HepG2 (cell line): ENCODE measurements around the gene CMTM8. TPM values are rescaled to one million over a fixed set of nuclear protein-coding genes. Genes with fewer than 3 reads are reported as not detected.
A peak's percentile ranks its signal among the peaks of the same experiment; 100 is the strongest.

ENCODE experiments used
- EZH2 ChIP-seq: conservative IDR thresholded peaks from 2 replicates; pipeline ENCODE4 v1.6.1; 2012; ENCODE audit warnings: mild to moderate bottlenecking, low read depth, low read length, moderate library complexity
- MAFK ChIP-seq, 2 experiments: IDR thresholded peaks in 1 of 2; conservative IDR thresholded peaks in 1 of 2; 2 replicates each; pipeline ENCODE4 v1.6.1; 2011; ENCODE audit warnings: improper control_type of control experiment in 2 of 2, low read length in 2 of 2
- MIER2 ChIP-seq: IDR thresholded peaks from 2 replicates; pipeline ENCODE4 v1.6.1; 2016; ENCODE audit warnings: missing biosample characterization, missing genetic modification reagents
- NCOA1 ChIP-seq: sonication (generic); formaldehyde crosslinking; IDR thresholded peaks from 2 replicates; pipeline ENCODE4 v1.9.0; 2021; ENCODE audit warnings: missing genetic modification reagents
- U2AF2 ChIP-seq: fragments of 200-400 bp; formaldehyde crosslinking; IDR thresholded peaks from 2 replicates; pipeline ENCODE4 v1.6.1; 2017; ENCODE audit warnings: low read depth, mild to moderate bottlenecking, low read length
- ZMYM4 ChIP-seq: sonication (generic); formaldehyde crosslinking; IDR thresholded peaks from 2 replicates; pipeline ENCODE4 v1.8.1; 2023; ENCODE audit warnings: mild to moderate bottlenecking, missing genetic modification reagents
- ZNF430 ChIP-seq: sonication (generic); formaldehyde crosslinking; IDR thresholded peaks from 2 replicates; pipeline ENCODE4 v1.9.0; 2021; ENCODE audit warnings: mild to moderate bottlenecking, missing genetic modification reagents
- ZNF619 ChIP-seq: sonication (generic); formaldehyde crosslinking; IDR thresholded peaks from 2 replicates; pipeline ENCODE4 v1.4.0; 2020; ENCODE audit warnings: mild to moderate bottlenecking, missing genetic modification reagents
- ZNF720 ChIP-seq: sonication (generic); formaldehyde crosslinking; IDR thresholded peaks from 2 replicates; pipeline ENCODE4 v1.4.0; 2020; ENCODE audit warnings: missing genetic modification reagents
- polyA plus RNA-seq, 8 experiments: library from polyadenylated mRNA; depleted of rRNA in 3 of 8; stranded (reverse) in 7 of 8; unstranded in 1 of 8; fragments of >200 nt; fragmentation: Illumina TruSeq in 4 of 8; extraction: Trizol in 4 of 8; gene quantifications; 2 replicates each; pipeline versions ENCODE4 v1.2.1 to v1.2.3, GENCODE V29; 2011 to 2016; ENCODE audit warnings: low read depth in 4 of 8, missing spikeins in 1 of 8, mixed read lengths in 1 of 8; ENCODE audit not compliant: insufficient read depth in 1 of 8
- total RNA-seq, 5 experiments: library from RNA; depleted of rRNA; stranded (reverse); fragments of >200 nt; fragmentation: Illumina TruSeq; extraction: Trizol; gene quantifications; 2 replicates each; pipeline ENCODE4 v1.2.3, GENCODE V29; 2016; ENCODE audit warnings: low read depth in 1 of 5
- TF ChIP-seq, protein P1 (sequence below): sonication (generic); formaldehyde crosslinking; IDR thresholded peaks from 2 replicates; pipeline ENCODE4 v1.4.0; 2020; ENCODE audit warnings: mild to moderate bottlenecking, missing genetic modification reagents
- TF ChIP-seq, protein P2 (sequence below): fragments of 450-650 bp; IDR thresholded peaks from 2 replicates; pipeline ENCODE4 v1.6.1; 2016
- TF ChIP-seq, protein P3 (sequence below): sonication (generic); formaldehyde crosslinking; IDR thresholded peaks from 2 replicates; pipeline ENCODE4 v1.4.0; 2020; ENCODE audit warnings: mild to moderate bottlenecking, low read depth, missing genetic modification reagents
- TF ChIP-seq, protein P4 (sequence below): IDR thresholded peaks from 2 replicates; pipeline ENCODE4 v1.4.0; 2020; ENCODE audit warnings: mild to moderate bottlenecking, missing genetic modification reagents

CMTM8 gene
- total and polyA plus RNA-seq, 2 of the 13 experiments (the other 11 are each of a cell fraction or from before 2014, with no cell fraction given) = 8.9 to 15.8 TPM

DNA sequence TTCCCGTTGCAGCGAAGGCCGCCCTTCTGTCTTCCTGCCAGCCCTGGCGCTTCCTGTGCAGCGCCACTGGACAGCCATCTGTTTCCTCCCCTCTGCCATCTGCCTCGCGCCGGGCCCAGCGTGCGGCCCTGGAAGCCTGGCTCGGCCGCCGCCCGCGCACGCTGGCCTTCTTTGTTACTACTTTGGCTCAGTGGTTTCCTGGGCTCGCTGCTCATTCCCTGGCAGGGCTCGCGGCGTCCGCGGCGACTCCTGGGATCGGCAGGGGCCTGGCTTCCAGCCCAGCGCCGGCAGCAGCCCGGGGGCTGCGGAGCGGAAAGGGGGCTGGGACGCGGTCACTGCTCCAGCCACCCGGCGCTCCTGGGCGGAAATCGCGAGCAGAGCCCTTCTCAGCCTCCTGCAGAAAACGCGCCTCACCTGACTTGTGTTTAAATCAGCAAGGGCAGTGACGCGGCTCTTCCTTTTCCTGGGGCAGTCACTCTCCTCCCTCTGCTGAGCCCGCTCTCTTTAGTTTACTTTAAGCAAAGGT, 163.1 kb downstream of the CMTM8 start (continued):
- TF ChIP-seq, protein P1, sequence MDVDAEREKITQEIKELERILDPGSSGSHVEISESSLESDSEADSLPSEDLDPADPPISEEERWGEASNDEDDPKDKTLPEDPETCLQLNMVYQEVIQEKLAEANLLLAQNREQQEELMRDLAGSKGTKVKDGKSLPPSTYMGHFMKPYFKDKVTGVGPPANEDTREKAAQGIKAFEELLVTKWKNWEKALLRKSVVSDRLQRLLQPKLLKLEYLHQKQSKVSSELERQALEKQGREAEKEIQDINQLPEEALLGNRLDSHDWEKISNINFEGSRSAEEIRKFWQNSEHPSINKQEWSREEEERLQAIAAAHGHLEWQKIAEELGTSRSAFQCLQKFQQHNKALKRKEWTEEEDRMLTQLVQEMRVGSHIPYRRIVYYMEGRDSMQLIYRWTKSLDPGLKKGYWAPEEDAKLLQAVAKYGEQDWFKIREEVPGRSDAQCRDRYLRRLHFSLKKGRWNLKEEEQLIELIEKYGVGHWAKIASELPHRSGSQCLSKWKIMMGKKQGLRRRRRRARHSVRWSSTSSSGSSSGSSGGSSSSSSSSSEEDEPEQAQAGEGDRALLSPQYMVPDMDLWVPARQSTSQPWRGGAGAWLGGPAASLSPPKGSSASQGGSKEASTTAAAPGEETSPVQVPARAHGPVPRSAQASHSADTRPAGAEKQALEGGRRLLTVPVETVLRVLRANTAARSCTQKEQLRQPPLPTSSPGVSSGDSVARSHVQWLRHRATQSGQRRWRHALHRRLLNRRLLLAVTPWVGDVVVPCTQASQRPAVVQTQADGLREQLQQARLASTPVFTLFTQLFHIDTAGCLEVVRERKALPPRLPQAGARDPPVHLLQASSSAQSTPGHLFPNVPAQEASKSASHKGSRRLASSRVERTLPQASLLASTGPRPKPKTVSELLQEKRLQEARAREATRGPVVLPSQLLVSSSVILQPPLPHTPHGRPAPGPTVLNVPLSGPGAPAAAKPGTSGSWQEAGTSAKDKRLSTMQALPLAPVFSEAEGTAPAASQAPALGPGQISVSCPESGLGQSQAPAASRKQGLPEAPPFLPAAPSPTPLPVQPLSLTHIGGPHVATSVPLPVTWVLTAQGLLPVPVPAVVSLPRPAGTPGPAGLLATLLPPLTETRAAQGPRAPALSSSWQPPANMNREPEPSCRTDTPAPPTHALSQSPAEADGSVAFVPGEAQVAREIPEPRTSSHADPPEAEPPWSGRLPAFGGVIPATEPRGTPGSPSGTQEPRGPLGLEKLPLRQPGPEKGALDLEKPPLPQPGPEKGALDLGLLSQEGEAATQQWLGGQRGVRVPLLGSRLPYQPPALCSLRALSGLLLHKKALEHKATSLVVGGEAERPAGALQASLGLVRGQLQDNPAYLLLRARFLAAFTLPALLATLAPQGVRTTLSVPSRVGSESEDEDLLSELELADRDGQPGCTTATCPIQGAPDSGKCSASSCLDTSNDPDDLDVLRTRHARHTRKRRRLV (CRISPR knock-in tag) = no peak
- TF ChIP-seq MAFK (conservative IDR thresholded peaks at IDR 0.05 in 1 of 2, IDR thresholded peaks at IDR 0.05 in 1 of 2; ENCODE audit: low read length in 2 of 2) = no peak
- peak; percentile 89; the same call in 1 of the 2 replicates for TF ChIP-seq ZNF430 (CRISPR knock-in tag)
- no peak for TF ChIP-seq MIER2 (CRISPR knock-in tag)
- no peak for TF ChIP-seq NCOA1 (CRISPR knock-in tag)
- TF ChIP-seq, protein P2, sequence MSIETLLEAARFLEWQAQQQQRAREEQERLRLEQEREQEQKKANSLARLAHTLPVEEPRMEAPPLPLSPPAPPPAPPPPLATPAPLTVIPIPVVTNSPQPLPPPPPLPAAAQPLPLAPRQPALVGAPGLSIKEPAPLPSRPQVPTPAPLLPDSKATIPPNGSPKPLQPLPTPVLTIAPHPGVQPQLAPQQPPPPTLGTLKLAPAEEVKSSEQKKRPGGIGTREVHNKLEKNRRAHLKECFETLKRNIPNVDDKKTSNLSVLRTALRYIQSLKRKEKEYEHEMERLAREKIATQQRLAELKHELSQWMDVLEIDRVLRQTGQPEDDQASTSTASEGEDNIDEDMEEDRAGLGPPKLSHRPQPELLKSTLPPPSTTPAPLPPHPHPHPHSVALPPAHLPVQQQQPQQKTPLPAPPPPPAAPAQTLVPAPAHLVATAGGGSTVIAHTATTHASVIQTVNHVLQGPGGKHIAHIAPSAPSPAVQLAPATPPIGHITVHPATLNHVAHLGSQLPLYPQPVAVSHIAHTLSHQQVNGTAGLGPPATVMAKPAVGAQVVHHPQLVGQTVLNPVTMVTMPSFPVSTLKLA = 0 out of 2 replicates have a peak, but pooled peaks have one; percentile 16
- no peak for TF ChIP-seq ZNF720
- TF ChIP-seq, protein P3, sequence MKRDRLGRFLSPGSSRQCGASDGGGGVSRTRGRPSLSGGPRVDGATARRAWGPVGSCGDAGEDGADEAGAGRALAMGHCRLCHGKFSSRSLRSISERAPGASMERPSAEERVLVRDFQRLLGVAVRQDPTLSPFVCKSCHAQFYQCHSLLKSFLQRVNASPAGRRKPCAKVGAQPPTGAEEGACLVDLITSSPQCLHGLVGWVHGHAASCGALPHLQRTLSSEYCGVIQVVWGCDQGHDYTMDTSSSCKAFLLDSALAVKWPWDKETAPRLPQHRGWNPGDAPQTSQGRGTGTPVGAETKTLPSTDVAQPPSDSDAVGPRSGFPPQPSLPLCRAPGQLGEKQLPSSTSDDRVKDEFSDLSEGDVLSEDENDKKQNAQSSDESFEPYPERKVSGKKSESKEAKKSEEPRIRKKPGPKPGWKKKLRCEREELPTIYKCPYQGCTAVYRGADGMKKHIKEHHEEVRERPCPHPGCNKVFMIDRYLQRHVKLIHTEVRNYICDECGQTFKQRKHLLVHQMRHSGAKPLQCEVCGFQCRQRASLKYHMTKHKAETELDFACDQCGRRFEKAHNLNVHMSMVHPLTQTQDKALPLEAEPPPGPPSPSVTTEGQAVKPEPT (CRISPR knock-in tag) = 0 out of 2 replicates have a peak, but pooled peaks have one; percentile 20
- TF ChIP-seq U2AF2 = no peak
- TF ChIP-seq EZH2 = no peak
- TF ChIP-seq ZNF619 = no peak
- TF ChIP-seq, protein P4, sequence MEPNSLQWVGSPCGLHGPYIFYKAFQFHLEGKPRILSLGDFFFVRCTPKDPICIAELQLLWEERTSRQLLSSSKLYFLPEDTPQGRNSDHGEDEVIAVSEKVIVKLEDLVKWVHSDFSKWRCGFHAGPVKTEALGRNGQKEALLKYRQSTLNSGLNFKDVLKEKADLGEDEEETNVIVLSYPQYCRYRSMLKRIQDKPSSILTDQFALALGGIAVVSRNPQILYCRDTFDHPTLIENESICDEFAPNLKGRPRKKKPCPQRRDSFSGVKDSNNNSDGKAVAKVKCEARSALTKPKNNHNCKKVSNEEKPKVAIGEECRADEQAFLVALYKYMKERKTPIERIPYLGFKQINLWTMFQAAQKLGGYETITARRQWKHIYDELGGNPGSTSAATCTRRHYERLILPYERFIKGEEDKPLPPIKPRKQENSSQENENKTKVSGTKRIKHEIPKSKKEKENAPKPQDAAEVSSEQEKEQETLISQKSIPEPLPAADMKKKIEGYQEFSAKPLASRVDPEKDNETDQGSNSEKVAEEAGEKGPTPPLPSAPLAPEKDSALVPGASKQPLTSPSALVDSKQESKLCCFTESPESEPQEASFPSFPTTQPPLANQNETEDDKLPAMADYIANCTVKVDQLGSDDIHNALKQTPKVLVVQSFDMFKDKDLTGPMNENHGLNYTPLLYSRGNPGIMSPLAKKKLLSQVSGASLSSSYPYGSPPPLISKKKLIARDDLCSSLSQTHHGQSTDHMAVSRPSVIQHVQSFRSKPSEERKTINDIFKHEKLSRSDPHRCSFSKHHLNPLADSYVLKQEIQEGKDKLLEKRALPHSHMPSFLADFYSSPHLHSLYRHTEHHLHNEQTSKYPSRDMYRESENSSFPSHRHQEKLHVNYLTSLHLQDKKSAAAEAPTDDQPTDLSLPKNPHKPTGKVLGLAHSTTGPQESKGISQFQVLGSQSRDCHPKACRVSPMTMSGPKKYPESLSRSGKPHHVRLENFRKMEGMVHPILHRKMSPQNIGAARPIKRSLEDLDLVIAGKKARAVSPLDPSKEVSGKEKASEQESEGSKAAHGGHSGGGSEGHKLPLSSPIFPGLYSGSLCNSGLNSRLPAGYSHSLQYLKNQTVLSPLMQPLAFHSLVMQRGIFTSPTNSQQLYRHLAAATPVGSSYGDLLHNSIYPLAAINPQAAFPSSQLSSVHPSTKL = peak; percentile 65
- peak; percentile 55; the same call in 1 of the 2 replicates for TF ChIP-seq ZMYM4
